Measurements from ENCODE around the gene POP4. TPM values are rescaled to one million over a fixed set of nuclear protein-coding genes. Genes with fewer than 3 reads are reported as not detected.

POP4 gene
- total and polyA plus RNA-seq, 2 of the 13 experiments (the other 11 are each of a cell fraction or from before 2014, with no cell fraction given), result 32.2 to 84.0 TPM

DNA sequence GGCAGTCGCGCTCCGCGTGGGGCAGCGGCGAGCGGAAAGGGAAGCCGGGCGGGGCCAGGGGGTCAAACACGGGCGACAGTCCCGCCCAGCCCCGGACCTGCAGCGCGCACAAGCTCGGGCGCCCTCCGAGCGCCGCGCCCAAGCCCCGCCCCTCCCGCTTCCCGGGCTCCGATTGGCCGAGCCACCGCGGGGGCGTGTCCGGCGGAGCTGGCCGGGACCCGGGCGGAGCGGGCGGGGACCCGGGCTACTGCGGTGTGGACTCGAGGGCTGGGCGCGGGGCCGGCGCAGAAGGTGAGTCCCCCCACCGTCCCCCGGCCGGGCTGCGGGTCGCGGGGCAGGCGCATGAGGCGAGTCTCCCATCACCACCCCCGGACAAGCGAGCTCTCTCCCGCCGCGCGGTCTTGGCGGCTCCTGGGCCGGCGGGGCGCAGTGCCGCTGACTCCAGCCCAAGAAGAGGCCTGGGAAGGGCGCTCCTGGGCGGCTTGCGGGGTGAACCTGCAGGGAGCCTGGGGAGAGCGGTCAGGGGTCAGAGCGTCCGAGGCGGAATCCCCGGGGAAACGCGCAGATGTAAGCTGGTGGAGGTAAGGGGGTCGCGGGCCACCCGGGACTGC, 59.2 kb downstream of the POP4 start, which contains the start of gene PLEKHF1 (continued):
- no peak for TF ChIP-seq FOXC1 (CRISPR knock-in tag; IDR thresholded peaks at IDR 0.05; ENCODE audit: borderline replicate concordance)
- TF ChIP-seq, protein P1, sequence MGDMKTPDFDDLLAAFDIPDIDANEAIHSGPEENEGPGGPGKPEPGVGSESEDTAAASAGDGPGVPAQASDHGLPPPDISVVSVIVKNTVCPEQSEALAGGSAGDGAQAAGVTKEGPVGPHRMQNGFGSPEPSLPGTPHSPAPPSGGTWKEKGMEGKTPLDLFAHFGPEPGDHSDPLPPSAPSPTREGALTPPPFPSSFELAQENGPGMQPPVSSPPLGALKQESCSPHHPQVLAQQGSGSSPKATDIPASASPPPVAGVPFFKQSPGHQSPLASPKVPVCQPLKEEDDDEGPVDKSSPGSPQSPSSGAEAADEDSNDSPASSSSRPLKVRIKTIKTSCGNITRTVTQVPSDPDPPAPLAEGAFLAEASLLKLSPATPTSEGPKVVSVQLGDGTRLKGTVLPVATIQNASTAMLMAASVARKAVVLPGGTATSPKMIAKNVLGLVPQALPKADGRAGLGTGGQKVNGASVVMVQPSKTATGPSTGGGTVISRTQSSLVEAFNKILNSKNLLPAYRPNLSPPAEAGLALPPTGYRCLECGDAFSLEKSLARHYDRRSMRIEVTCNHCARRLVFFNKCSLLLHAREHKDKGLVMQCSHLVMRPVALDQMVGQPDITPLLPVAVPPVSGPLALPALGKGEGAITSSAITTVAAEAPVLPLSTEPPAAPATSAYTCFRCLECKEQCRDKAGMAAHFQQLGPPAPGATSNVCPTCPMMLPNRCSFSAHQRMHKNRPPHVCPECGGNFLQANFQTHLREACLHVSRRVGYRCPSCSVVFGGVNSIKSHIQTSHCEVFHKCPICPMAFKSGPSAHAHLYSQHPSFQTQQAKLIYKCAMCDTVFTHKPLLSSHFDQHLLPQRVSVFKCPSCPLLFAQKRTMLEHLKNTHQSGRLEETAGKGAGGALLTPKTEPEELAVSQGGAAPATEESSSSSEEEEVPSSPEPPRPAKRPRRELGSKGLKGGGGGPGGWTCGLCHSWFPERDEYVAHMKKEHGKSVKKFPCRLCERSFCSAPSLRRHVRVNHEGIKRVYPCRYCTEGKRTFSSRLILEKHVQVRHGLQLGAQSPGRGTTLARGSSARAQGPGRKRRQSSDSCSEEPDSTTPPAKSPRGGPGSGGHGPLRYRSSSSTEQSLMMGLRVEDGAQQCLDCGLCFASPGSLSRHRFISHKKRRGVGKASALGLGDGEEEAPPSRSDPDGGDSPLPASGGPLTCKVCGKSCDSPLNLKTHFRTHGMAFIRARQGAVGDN (CRISPR knock-in tag; IDR thresholded peaks at IDR 0.05), result peak; percentile 61
- TF ChIP-seq KDM5A (IDR thresholded peaks at IDR 0.05; ENCODE audit: borderline replicate concordance, low read length), result no peak
- TF ChIP-seq NONO (IDR thresholded peaks at IDR 0.05), result no peak
- 0 out of 2 replicates have a peak, but pooled peaks have one; percentile 34 for TF ChIP-seq NONO (CRISPR knock-in tag; conservative IDR thresholded peaks at IDR 0.05)
- TF ChIP-seq PAX8 (CRISPR knock-in tag; IDR thresholded peaks at IDR 0.05; ENCODE audit: borderline replicate concordance), result no peak
- TF ChIP-seq TAF15 (IDR thresholded peaks at IDR 0.05; ENCODE audit: low read depth, low read length, poor library complexity, severe bottlenecking), result no peak
- TF ChIP-seq HDAC1 (CRISPR knock-in tag; IDR thresholded peaks at IDR 0.05), result peak; percentile 71
- no peak for TF ChIP-seq ATF7 (IDR thresholded peaks at IDR 0.05)
- no peak for TF ChIP-seq ATF7 (CRISPR knock-in tag; IDR thresholded peaks at IDR 0.05)
- TF ChIP-seq SKI (IDR thresholded peaks at IDR 0.05; ENCODE audit: partially characterized antibody), result no peak
- no peak for TF ChIP-seq JUN (CRISPR knock-in tag; IDR thresholded peaks at IDR 0.05)
- TF ChIP-seq NR2C2 (CRISPR knock-in tag; IDR thresholded peaks at IDR 0.05; ENCODE audit: borderline replicate concordance), result peak; percentile 47
- no peak for TF ChIP-seq POGZ (CRISPR knock-in tag; IDR thresholded peaks at IDR 0.05)
- TF ChIP-seq ZNF512 (CRISPR knock-in tag; IDR thresholded peaks at IDR 0.05), result no peak
- TF ChIP-seq, protein P2, sequence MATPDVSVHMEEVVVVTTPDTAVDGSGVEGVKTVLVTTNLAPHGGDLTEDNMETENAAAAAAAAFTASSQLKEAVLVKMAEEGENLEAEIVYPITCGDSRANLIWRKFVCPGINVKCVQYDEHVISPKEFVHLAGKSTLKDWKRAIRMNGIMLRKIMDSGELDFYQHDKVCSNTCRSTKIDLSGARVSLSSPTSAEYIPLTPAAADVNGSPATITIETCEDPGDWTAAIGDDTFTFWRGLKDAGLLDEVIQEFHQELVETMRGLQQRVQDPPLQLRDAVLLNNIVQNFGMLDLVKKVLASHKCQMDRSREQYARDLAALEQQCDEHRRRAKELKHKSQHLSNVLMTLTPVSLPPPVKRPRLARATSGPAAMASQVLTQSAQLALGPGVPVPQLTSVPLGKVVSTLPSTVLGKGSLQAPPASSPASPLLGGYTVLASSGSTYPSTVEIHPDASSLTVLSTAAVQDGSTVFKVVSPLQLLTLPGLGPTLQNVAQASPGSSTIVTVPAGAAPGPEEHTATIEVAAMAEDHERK (CRISPR knock-in tag; IDR thresholded peaks at IDR 0.05; ENCODE audit: low read depth), result no peak
- TF ChIP-seq, protein P3, sequence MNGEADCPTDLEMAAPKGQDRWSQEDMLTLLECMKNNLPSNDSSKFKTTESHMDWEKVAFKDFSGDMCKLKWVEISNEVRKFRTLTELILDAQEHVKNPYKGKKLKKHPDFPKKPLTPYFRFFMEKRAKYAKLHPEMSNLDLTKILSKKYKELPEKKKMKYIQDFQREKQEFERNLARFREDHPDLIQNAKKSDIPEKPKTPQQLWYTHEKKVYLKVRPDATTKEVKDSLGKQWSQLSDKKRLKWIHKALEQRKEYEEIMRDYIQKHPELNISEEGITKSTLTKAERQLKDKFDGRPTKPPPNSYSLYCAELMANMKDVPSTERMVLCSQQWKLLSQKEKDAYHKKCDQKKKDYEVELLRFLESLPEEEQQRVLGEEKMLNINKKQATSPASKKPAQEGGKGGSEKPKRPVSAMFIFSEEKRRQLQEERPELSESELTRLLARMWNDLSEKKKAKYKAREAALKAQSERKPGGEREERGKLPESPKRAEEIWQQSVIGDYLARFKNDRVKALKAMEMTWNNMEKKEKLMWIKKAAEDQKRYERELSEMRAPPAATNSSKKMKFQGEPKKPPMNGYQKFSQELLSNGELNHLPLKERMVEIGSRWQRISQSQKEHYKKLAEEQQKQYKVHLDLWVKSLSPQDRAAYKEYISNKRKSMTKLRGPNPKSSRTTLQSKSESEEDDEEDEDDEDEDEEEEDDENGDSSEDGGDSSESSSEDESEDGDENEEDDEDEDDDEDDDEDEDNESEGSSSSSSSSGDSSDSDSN (CRISPR knock-in tag; IDR thresholded peaks at IDR 0.05), result peak; percentile 70
- no peak for TF ChIP-seq ZNF382 (CRISPR knock-in tag; IDR thresholded peaks at IDR 0.05; ENCODE audit: borderline replicate concordance)
- no peak for TF ChIP-seq CEBPG (CRISPR knock-in tag; IDR thresholded peaks at IDR 0.05)
- no peak for TF ChIP-seq ZNF569 (CRISPR knock-in tag; IDR thresholded peaks at IDR 0.05; ENCODE audit: borderline replicate concordance)
